ENCODE measurements around the gene RAF1.

The RAF1 gene

DNA sequence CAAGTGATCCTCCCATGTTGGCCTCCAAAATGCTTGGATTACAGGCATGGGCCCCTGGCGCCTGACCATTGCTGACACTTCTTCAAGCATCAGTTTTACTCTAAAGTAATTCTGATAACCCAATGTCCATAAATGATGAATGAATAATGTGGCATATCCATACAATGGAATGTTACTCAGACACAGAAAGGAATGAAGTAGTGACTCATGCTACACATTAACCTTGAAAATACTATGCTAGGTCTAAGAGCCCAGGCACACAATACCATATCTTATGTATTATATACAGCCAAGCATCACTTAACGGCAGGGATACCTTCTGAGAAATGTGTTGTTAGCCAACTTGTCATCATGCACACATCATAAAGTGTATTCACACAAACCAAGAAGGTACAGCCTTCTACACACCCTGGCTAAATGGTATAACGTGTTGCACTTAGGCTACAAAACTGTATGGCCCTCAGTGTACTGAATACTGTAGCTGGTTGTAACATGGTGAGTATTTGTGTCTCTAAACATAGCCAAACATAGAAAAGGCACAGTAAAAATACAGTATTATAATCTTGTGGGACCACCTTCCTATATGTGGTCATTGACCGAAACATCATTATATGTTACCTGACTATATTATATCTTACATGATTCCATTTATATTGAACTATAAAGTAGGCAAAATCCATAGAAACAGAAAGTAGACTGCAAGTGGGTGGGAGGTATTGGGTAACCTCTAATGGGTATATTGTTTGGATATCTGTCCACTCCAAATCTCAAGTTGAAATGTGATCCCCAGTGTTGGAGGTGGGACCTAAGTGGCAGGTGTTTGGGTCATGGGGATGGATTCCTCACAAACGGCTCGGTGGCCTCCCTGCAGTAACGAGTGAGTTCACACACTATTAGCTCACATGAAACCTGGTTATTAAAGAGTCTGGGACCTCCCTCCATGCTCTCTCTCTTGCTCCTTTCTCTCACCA is 75.6 kb downstream of the RAF1 start:
- no peak for DNase-seq

DNA sequence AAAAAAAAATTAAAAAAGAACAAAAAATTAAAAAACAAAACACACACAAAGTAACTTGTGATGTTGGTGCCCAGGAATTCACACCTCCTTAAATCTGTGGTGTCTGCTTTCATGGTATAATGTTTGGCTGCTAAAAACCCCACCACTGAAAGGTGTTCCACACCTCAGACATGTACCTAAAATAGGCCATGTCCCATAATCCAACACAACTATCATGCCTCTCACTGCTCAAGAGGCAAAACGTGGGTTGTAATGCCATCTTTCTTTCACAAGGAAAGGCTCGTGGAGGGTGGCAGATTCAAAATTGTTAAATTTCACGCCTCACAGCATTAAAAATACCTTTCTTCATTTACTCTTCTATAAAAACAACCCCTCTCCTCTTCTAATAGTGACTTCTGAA is 77.5 kb downstream of the RAF1 start:
- no peak for DNase-seq

DNA sequence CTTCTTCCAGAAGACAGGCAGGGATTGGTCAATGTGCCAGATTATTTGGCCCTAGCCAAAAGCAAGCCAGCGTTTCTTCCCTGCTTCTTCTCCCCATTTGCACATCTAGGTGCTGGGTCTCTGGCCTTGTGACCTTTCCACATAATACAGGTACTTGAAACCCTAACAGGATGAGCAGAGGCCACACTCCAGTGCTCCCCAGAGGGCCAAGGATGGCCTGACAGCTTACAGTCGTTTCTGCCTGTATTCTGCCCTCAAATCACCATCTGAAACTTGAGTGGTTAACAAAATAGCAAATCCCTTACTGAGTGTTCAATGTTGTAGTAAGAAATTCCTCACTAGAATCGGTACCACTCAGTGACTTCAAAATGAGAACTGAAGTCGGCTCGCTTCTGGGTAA is 77.9 kb downstream of the RAF1 start:
- DNase-seq: no peak

DNA sequence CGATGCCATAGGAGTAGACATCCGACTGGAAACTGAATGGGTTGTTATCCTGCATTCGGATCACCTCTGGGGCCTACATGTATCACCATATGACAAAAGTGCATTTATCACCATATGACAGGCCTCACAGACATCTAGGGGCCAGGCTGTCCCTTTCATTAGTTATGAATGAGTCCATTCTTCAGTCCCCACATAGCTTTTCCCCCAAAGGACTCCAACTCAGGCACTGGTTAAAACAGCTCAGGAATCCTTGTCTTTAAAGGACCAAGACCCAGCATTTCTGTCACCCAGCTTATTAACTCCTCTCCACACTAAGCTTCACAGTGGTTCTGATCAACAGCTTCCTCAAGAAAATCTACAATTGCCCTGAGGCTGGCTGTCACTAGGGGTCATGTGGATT is 78.7 kb downstream of the RAF1 start:
- no peak for DNase-seq

- DNase-seq: no peak
These were observed 79.8 kb downstream of the RAF1 start for GRCh38 chr3:12584083-12584482.

DNA sequence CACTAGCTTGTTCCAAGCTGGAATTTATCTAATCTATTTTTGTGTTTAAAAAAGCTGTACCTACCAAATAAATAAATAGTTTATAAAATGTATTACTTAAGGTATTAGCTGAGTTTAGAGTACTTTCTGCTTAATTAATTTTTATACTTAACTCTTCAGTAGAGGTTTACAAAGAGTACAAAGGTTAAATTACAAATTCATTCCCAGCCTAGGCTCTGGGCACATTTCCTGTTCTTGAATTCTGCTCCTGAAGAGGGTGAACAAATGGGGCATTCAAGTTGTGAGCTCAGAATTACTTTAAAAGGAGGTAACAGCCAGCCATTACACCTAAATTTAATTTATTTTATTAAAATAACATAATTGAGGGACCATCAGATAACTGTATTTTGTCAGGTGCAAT is 80.6 kb downstream of the RAF1 start:
- no peak for DNase-seq

DNA sequence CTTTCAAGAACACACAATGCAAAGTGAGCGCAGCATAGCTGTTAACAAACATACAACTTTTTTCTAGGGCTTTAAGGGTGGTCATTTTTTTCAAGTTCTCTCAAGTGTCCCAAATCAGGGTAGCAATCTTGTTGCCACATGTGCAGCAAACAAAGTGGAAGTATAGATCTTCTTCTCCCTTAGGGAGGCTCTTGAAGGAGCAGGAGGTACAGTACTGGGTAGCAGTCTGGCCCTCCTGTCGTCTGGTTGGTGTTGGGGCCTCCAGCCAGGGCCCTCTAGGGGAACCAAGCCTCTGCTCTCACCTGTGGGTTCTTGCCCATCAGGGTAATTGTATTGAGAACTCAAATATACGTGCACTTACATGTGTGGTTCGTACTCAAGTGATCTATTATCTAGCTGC is 81.2 kb downstream of the RAF1 start:
- DNase-seq: no peak

DNA sequence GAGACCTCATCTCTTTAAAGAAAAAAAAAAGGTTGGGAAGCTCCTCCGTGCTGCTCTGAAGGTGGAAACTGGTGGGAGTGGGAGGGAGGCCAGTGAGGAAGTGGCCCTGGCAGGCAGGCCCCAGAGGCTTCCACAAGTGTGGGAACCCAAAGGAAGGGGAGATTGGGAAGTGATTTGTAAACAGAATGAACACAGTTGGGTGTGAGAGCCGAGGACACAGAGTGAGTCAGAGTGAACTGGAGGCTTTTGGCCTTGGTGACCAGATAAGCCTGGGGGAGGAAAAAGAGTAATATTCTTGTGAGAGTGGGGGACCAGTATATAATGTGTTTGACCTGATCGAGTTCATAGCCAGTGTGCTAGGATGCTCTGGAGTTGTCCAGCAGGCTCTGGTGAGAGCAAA is 84.0 kb downstream of the RAF1 start:
- no peak for DNase-seq

GRCh38 chr3:12579456-12579855 is 84.5 kb downstream of the RAF1 start:
- no peak for DNase-seq

- no peak for DNase-seq
These were observed 85.2 kb downstream of the RAF1 start for GRCh38 chr3:12578742-12579141.

DNA sequence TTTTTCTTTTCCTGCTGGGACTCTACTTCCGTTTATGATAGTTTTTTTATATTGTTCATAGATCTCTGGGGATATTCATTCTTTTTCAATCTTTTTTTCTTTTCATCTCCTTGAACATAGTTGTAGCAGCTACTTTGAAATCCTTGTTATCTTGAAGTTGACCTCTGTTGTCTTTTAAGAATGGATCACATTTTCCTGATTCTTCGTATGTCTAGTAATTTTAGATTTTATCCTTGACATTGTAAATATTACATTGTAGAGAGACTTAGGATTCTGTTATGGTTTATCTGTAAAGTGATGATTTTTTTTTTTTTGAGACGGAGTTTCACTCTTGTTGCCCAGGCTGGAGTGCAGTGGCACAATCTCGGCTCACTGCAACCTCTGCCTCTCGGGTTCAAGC is 86.5 kb downstream of the RAF1 start:
- DNase-seq: no peak

DNA sequence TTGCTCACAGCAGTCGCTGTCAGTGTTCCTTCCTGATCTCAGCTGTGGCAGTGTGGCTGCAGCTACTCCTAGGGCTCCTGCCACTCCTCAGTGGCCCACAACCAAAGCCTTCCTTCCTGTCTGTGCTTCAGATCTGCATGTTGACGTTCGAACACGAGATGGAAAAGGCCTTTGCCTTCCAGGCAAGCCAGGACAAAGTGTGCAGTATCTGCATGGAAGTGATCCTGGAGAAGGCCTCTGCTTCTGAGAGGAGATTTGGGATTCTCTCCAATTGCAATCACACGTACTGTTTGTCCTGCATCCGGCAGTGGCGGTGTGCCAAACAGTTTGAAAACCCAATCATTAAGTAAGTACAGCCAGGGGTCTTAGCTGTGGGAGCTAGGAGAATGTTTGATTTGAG is 89.3 kb downstream of the RAF1 start:
- DNase-seq: no peak

GRCh38 chr3:12574131-12574530 is 89.8 kb downstream of the RAF1 start:
- no peak for DNase-seq

DNA sequence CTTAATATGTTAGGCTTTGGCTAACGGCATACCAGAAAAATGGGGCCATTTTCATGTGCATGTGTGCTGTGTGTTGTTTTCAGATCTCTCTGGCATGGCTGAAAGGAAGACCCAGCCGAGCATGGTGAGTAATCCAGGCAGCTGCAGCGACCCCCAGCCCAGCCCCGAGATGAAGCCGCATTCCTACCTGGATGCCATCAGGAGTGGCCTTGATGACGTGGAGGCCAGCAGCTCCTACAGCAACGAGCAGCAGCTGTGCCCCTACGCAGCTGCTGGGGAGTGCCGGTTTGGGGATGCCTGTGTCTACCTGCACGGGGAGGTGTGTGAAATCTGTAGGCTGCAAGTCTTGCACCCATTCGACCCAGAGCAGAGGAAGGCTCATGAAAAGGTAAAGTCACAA is 91.9 kb downstream of the RAF1 start:
- DNase-seq: no peak

GRCh38 chr3:12569836-12570235 is 94.1 kb downstream of the RAF1 start:
- DNase-seq: no peak

GRCh38 chr3:12568747-12569146 is 95.2 kb downstream of the RAF1 start:
- no peak for DNase-seq

GRCh38 chr3:12566976-12567375 is 96.9 kb downstream of the RAF1 start:
- DNase-seq: no peak

GRCh38 chr3:12562451-12562850 is 101.5 kb downstream of the RAF1 start:
- DNase-seq: no peak

GRCh38 chr3:12561397-12561796 is 102.5 kb downstream of the RAF1 start:
- DNase-seq: no peak

GRCh38 chr3:12560505-12561190 is 103.3 kb downstream of the RAF1 start:
- no peak for DNase-seq

DNA sequence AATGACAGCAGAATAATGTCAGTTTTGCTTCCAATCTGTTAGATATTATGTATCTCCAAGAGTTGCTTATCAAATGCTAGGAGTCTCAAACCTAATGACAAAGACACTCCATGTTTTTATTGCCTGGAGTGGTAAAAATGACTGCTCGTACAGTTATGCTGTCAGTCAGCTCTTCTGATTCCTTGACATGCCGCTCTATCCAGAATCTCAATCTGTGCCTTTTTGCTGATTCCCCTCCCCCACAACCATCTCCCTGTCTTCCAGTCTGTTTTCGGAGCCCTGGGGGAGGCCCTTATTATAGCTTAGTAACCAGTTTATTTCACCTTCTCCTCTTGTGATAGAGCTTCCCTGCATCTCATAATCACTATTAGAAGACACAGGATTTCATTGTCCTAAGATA is 104.4 kb downstream of the RAF1 start:
- DNase-seq: no peak

- no peak for DNase-seq
These were observed 105.2 kb downstream of the RAF1 start for GRCh38 chr3:12558706-12559105.

GRCh38 chr3:12557473-12558100 is 106.3 kb downstream of the RAF1 start:
- no peak for DNase-seq

All from activated effector memory CD4-positive, alpha-beta T cell treated with anti-CD3 and anti-CD28 coated beads, Interleukin-2, amount 50 U/mL, for 16 hours (primary cell).